Activated gamma-delta T cell treated with anti-CD3 and anti-CD28 coated beads, Interleukin-2, amount 50 U/mL, for 16 hours (primary cell): ENCODE data around the gene SLC9A9.
"Not testable (repeated sequence)": the region's sequence is repeated elsewhere in the genome, so short reads cannot be mapped to it uniquely, and the experiment has no call there.

Experiments
- DNase-seq: peaks from one replicate; pipeline ENCODE4 v3.0.0-alpha.2; 2020; ENCODE audit warnings: low read depth

SLC9A9 gene

DNA sequence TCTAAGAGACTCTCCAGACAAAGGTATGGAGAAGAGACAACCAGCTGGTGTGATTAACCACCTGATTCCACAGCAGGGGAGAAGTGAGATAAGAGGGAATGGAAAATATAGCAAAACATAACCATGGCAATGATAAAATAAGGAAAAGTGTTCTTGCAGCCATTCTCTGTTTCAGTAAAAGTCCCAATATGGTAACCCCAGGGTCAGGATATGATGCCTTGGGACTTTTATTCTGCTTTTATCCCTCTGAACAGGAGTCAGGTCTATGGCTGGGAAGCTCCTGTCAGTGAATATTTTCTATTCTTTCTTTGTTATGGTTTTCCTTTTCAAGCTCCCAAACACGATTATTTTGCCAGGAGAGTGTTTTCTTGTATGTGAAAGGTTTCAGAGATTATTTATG lies 94.2 kb downstream of the SLC9A9 start:
- DNase-seq = no peak

DNA sequence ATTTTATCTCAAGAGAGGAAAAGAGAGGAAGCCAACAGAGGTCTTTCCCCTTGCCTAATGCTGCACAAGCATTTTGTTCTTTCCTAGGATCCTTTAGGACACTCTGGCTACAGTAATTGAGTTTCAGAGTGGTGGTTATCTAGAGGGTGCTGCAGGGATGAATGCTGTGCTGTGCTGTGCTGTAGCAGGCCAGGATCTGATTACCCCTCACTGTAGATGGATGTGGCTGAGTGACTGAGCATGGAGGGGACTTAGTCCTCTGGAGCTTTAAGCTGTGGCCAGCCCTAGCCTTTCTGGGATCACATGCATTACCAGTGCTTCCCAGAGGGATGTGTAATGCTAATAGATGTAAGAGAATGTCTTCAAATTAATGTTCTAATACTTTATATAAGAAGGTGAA lies 94.8 kb downstream of the SLC9A9 start:
- no peak for DNase-seq

DNA sequence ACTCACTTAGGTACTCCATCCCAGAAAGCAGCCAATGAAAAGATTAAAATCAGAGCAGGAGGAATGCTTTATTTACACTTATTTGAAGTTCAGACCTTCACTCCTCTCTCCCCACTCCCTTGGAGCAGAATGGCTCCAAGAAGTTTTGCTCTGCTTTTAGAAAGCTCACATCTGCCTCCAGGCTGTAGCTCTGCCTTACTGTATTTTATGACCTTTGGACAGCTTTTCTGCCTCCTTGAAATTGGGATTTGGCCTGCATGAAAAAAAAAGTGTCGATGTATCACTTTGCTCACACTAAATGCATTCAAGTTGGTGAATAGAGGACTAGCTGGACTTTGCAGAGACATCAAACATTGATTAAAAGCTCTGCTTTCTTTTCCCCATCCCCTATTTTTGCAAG lies 95.3 kb downstream of the SLC9A9 start:
- DNase-seq = no peak

DNA sequence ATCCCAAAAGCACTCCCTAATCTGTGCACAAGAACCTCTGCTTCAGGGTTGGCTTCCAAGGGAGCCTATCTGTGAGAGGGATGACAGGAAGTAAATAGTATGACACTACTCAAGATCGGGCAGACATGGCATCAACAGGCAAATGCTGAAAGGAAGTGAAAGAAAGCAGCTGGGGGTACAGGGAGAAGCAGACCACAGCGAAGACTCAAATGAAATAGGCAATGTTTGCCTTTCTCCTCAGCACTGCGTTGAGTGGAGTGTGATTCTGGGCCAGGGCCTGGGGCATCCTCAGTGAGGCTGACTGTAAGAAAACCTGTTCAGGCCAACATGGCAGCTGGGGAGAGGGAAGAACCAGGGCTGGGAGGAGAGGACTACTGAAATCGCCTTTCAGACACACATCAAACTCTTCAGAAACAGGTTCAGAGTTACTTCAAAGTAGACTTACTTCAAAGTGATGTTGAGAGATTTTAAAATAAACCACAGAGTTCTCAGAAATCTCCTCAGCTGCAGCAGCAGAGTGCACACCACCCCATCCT lies 96.6 kb downstream of the SLC9A9 start:
- no peak for DNase-seq

DNA sequence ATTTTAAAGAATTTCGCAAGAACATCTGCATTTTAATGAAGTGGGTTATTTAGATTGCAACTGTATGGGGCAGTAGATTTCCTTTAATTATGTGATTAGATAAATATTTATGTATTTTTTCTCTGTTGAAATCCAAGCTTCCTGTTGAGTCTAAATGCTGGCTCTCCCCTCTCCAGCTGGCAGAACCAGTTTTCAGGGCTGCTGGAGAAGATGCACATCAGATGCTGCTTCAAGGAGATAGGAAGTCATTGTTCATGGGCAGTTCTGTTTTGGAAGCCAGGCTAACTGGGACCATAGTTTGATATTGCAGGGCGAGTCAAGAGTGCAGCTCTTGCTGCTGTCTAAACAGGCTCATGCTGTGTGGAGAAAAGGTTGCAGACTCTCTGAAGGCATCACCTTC lies 97.4 kb downstream of the SLC9A9 start:
- no peak for DNase-seq

DNA sequence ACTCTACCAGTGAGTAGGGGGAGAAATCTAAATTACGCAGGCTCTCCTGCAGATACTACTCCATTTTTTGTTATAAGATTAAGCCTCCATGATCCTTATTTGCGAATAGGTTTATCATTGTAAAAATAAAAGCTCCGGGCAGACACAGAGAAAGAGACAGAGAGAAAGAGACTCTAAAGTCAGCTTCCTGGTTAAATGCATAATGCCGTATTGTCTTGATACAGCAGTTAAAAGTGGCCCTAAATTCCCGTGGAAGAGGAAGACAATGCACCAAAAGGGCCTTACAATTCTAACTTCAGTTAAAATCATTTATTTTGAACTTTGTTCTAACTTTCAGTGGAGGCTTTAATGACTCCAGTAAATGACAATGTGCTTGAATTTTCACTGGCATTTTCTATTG lies 98.3 kb downstream of the SLC9A9 start:
- DNase-seq = no peak

DNA sequence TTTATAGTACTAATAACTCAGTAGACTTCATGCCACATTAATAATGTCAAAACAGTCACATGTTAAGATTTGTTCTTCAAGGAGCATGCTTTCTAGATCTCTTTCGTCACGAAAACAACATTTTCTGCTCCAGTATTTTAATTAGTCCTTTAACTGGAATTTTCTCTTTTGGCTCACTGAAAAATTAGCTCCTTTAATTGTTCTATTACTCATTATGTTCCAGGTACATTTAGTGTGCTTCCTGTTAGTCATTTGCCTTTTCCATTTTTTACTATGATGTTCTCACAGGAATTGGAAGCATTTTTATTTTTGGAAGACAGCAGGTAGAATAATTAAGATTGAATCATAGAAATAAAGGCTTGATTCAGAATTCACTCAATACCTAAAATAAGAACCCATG lies 111.2 kb downstream of the SLC9A9 start:
- no peak for DNase-seq

DNA sequence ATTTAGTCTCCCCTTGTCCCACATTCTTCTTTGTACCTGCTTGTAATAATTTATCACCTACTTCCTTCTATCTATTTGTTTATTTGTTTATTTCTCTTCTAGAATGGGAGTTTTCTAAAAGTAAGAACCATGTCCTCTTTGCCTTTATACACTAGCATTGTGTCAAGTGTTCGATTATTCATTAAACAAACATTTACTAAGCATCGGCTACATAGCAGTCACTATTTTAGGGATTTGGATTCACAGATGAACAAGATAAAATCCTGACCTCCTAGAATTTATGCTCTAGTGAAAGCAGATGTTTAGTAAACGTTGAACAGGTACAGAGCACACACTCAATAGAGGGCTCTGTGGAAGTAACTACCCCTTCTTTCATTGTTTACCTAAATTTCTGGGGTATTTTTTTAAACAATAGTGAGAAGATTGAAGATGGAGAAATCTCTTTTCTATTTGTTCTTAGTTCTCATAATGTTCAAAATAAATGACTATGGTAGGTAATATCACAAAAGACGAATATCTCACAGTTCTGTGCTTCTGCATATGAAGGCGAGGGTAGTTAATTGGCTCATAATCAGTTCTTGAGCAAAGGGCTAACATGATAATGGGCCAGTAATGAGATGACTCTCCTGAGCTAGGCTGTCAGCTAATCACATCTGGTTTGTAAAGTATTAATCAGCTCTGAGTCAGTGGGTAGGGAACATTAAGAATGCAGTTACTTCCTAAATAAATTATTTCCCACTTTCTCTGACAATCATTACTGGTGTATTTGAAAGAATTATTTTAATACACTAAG lies 111.9 kb downstream of the SLC9A9 start:
- DNase-seq = no peak

DNA sequence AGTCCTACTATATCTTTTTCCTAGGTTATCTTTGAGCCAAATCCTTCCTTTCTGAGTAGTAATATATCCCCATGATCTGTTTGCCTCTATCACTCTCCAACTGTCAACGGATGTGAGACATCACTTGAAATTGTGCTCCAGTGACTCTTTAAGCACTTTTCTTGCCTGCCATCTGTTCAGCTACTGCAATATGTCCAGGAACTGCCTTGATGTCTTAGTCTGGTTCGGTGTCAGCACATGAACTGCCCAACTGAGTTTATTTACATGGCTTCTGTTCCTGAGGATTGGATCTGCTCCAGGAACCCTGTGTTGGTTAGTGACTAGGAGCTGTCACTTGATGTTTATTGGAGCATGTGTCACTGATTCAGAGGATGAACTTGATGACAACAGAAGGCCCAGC lies 116.5 kb downstream of the SLC9A9 start:
- DNase-seq = no peak

DNA sequence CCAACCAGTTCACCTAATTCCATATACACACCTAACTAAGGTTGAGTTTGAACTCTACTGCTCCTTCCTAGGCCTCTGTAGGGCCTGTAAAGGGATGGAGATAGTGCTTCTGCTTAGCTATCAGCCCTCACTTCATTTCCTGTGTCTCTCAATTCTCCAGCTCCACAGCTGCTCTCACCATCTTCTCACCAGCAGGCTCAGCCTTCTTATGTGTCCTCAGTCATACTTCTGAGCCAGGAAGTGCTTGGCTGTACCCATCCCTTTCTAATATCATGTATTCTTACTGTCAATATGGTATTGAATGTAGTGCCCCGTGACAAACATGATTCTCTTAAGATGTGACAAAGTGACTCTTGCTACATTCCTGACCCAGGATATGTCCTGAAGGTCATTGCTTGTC lies 116.9 kb downstream of the SLC9A9 start:
- DNase-seq = no peak

DNA sequence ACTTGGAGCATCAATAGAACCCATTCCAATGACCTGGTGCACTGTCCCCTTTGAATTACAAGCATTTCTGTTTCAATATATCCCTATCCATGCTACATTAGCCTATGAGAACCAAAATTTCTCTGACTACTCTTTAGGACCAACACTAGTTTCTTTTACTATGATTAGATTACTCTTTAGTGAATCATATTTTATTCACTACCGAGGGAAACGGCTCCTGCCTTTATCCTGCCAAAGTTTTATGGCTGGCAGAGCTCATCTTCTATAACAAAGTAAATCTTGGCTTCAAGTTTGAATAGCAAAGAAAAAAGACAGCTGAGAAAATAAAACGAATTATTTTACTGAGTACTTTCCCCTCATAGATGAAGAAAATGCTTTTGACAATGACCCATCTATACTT lies 120.9 kb downstream of the SLC9A9 start:
- no peak for DNase-seq

DNA sequence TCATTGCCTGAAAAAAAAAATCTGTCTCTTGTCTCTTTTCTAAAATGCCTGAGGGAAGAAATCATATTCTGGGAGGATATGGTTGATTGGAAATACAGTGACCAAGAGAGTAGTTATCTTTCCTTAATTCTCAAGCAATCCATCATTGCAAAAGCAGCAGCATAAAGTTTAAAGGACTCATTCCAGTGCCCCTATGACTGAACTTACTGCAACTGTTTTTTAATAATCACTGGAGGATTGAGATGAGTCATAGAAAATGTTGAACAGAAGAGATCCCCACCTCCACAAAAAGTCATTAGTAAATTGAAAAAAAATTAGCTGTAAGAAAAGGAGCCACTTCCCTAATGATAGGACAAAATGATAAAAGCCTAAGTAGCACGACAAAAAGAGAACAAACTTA lies 121.5 kb downstream of the SLC9A9 start:
- no peak for DNase-seq

DNA sequence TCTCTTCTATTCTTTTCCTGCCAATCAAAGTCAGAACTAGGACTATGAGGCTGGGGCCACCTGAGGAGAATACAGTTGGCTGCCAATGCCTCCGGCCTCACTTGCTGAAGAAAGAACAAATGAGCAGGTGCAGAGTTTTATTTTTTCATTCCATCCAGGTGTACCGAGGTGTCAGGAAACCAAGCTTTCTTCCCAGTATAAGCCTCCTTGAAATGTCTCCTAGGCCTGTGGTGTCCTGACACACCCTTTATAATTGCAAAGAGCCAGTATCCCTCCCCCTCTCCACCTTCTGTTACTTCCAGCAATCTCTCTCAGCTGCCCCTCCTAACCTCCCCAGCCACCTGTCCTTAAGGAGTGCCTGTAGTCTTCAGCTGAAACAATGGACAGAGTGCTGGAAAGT lies 127.9 kb downstream of the SLC9A9 start:
- DNase-seq = no peak

DNA sequence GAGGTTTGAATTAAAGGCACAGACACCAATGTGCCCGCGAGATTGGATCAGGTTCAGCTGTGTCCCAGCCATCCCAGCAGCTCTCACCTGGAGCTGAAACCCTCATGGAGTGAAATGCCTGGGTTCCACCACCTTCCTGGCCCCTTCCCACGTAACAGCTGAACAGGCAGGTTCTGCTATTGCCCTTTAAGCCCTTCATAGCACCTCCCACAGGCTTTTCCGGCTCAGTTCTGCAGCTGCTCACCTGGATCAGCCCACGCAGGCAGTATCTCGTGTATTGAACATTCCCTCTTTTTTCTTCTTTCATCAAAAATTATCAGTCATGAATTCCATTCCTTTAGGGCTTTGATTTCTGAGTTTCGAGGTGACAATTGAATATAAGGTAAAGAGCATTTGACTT lies 129.8 kb downstream of the SLC9A9 start:
- DNase-seq = no peak

DNA sequence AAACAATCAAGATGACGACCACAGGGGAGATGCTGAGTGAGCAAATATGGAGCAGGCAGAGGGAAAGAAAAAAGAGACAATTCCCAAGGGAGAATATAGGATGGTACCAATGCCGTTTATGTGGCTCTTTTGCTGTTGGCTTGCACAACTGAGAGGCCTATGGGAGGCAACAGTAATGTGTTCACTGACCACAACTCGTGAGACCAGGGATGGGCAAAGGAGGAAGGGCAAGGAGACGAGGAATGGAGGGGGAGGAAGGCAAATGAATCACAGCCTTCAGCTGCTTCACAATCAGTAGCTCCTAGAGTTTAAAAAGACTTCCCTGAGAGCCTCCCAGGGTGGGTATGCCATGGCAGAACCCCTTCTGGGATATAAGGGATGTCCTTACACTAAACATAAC lies 131.5 kb downstream of the SLC9A9 start:
- DNase-seq = no peak

DNA sequence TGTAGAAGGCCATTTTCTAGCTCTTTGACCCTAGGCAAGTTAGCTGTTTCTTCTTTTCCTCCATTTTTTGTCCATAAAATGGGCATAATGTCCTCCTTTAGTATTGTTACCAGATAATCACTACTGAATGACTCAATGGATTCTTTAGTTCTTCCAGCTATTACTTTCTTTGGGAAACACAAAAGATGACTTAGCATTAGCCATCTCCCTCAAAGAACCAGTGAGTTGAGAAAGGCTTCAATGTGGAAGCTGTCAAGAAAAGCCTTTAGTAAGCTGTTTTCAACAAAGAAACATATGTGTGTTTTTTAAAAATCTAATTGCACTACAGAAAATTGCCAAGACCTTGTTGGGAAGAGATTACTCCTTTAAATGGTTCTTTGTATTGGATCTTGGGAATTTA lies 135.7 kb downstream of the SLC9A9 start:
- DNase-seq = no peak

DNA sequence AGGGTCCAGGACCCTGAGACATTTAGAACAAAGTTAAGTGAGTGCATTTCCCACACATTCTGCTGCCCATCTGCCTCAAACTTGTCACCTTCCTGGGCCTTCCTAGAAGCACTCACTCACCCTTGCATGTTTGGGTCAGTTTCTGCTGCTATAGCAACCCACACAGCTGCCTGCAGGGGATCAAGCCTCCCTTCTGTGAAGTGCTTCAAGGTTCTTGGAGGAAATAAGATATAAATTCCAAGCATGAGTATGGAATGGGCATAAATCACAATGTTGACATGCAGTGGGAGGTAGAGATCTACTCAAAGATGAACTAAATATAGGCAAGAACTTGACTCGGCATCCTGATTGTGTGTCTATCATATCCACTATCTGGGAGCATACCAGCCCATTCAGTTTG lies 140.4 kb downstream of the SLC9A9 start:
- no peak for DNase-seq

DNA sequence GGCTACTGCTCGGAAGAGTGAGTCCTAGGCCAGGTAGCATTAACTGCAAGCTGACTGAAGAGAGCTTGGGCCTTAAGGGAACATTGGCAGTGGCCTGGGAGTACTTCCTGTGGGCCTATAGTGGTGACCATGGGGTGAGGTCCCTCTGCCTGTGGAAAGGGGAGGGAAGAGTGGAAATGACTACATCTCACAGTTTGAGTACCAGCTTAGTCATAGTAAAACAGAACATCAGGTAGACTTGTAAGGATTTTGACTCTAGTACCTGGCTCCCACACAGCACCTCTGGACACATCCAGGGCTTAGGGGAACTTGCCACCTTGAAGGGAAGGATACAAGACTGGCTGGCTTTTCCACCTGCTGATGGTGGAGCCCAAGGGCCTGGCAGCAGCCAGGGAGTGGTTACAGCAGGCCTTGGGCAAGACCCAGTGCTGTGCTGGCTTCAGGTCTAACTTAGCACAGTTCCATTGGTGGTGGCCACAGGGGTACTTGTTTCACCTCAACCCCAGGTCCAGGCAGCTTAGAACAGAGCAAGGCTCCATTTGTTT lies 147.8 kb downstream of the SLC9A9 start:
- no peak for DNase-seq

DNA sequence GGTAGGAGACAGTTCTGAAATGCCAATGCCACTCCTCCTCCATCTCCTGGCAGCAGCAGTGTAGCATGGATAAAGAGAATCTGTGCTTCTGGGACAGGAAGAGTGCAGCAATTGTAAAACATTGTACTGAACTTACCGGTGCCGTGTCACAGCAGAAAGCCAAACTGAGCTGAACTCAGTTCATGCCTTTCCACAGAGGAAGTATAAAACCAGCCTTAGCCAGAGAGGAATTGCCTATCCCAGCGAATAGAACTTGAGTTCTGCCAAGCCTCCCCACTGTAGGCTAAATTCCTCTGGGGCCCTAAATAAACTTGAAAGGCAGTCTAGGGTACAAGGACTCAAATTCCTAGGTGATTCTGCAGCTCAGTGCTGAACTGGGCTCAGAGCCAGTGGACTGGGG lies 148.8 kb downstream of the SLC9A9 start:
- no peak for DNase-seq

DNA sequence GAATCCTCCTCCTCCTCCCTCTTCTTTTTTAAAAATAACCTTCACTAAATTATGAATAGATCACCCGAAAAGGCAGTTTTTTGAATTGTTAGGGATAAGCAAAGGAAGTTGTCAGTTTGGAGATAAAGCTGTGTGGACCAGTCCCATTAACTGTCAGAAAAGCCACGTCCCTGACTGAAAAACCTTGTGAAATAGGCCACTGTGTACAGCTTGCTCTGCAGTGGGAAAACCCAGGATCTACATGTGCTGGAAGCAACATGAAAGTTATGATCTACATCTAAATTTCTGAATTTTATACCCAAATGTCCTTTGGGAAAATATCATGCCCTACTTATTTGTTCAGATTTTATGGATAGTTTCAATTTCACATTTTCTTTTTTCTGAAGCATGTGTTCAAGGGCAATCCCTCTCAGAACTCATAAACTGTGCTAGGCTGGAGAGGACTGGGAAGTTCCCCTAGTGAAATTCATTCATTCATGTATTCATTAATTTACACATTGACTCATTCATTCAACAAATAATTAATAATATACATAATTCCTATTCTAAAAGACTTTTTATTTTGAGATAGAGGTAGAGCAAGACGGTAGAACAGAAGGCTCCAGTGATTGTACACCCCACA lies 149.5 kb downstream of the SLC9A9 start:
- no peak for DNase-seq

DNA sequence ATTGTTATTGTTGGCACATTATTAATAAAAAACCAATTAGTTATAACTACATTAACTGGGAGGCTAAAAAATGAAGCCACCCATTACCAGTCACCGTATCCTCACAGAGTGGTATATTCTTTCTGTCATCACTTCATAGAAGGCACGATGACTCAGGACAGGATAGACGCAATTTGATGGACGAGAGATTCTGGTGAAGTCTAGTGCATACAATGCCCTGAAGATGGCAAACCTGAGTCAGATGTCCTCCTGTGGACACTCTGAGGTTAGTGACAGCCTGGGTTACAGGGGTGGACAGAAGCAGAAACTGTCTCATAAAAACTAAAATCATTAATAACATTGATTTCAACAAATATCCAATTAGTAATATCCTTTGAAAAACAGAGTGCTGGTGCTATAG lies 150.3 kb downstream of the SLC9A9 start:
- DNase-seq = no peak

DNA sequence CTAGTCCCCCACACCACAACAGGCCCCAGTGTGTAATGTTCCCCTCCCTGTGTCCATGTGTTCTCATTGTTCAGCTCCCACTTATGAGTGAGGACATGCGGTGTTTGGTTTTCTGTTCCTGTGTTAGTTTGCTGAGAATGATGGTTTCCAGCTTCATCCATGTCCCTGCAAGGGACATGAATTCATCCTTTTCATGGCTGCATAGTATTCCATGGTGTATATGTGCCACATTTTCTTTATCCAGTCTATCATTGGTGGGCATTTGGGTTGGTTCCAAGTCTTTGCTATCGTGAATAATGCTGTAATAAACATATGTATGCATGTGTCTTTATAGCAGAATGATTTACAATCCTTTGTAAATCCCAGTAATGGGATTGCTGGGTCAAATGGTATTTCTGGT lies 152.9 kb downstream of the SLC9A9 start:
- not testable (repeated sequence) for DNase-seq

DNA sequence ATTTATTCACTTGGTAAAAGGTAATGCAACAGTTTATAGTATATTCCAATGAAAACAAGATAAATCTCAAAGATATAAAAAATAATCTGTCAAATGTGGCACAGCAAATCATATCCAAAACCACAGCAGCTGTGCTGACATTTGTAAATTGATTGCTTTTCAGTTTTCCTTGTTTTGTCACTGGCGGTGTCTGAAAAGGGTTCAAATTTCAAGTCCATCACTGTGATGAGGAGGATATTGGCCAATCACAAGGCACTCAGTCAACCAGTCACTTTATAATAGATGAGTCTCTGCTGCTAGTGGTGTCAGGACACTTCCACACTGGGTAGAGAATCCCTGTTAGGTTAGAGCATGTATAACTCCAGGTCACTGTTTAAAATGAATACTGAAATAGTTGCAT lies 154.8 kb downstream of the SLC9A9 start:
- DNase-seq = no peak
